ENCODE measurements around the gene HOXC11. TPM values are rescaled to one million over a fixed set of nuclear protein-coding genes. Genes with fewer than 3 reads are reported as not detected.

The HOXC11 gene
- total RNA-seq = not detected

GRCh38 chr12:53972722-53973235 is at the start of gene HOXC11:
TSS of gene HOXC11 (plus strand) at chr12:53973126. CDS start at chr12:53973242, 116 bp downstream.
- no peak for DNase-seq (ENCODE audit: low spot score)

GRCh38 chr12:53924521-53925405 is 48.2 kb upstream of the HOXC11 start:
- DNase-seq (ENCODE audit: low spot score) = no peak

- DNase-seq (ENCODE audit: low spot score) = no peak
Measured at GRCh38 chr12:53927220-53928029, 45.5 kb upstream of the HOXC11 start.

- no peak for DNase-seq (ENCODE audit: low spot score)
Measured at GRCh38 chr12:53928054-53928835, 44.7 kb upstream of the HOXC11 start.

- no peak for DNase-seq (ENCODE audit: low spot score)
Measured at GRCh38 chr12:53929527-53929926, 43.4 kb upstream of the HOXC11 start.

GRCh38 chr12:53930591-53931255 is 42.2 kb upstream of the HOXC11 start:
- no peak for DNase-seq (ENCODE audit: low spot score)

- no peak for DNase-seq (ENCODE audit: low spot score)
Measured at GRCh38 chr12:53931844-53932581, 40.9 kb upstream of the HOXC11 start.

- no peak for DNase-seq (ENCODE audit: low spot score)
Measured at GRCh38 chr12:53932915-53933314, 40.0 kb upstream of the HOXC11 start.

- no peak for DNase-seq (ENCODE audit: low spot score)
Measured at GRCh38 chr12:53935383-53936341, 37.3 kb upstream of the HOXC11 start.

- DNase-seq (ENCODE audit: low spot score) = no peak
Measured at GRCh38 chr12:53937099-53937498, 35.8 kb upstream of the HOXC11 start.

GRCh38 chr12:53937596-53938325 is 35.2 kb upstream of the HOXC11 start:
- no peak for DNase-seq (ENCODE audit: low spot score)

GRCh38 chr12:53938326-53939140 is 34.4 kb upstream of the HOXC11 start, which contains the start of gene HOXC13:
TSS of gene HOXC13 (plus strand) at chr12:53938831. CDS start at chr12:53938907, 76 bp downstream.
- no peak for DNase-seq (ENCODE audit: low spot score)

GRCh38 chr12:53939141-53940108 is 33.5 kb upstream of the HOXC11 start:
- no peak for DNase-seq (ENCODE audit: low spot score)

GRCh38 chr12:53940443-53941014 is 32.4 kb upstream of the HOXC11 start:
- no peak for DNase-seq (ENCODE audit: low spot score)

GRCh38 chr12:53941187-53941586 is 31.7 kb upstream of the HOXC11 start:
- no peak for DNase-seq (ENCODE audit: low spot score)

GRCh38 chr12:53941750-53942149 is 31.2 kb upstream of the HOXC11 start:
- DNase-seq (ENCODE audit: low spot score) = no peak

All from mucosa of gallbladder (tissue), 1 donor.